Suppressor macrophage treated with lipopolysaccharide for 4 hours (primary cell): ENCODE measurements around the gene ARID1B.

ENCODE experiments used
- DNase-seq: peaks from one replicate; pipeline ENCODE4 v3.0.0-alpha.2; 2020

ARID1B gene

DNA sequence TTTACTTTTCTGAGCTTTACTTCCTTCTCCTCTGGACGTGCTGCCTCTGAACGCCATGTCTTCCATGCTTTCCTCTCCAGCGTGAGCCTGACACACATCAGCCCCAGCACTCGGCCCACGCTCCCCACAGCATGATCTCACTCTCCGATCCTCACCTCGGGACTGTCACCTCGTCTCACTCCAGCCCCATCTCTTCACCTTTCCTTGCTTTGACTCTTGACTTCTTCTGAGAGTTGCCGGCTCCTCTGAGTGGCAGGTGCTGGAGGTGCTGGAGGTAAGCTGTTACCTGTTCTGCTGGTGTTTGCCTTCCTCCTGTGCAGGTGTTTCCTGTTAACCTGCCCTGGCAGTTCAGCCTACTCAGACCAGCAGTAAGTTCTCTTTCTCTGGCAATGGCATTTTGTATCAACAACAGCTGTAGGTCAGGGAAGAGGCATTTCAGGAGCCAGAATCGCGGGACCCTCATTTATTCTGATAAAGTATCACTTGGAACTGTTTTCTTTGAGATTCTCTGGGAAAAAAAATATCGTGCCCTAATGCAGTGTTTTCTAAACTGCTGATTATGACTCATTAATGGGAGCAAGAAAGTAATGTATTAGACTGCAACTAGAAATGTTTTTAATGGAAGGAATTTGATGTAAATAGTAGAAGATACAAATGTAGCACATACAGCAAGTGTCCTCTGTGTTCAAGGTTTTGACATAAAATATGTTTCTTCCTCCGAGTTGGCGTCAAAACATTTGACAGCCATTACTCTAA, 106.5 kb downstream of the ARID1B start:
- peak; percentile 67 for DNase-seq

DNA sequence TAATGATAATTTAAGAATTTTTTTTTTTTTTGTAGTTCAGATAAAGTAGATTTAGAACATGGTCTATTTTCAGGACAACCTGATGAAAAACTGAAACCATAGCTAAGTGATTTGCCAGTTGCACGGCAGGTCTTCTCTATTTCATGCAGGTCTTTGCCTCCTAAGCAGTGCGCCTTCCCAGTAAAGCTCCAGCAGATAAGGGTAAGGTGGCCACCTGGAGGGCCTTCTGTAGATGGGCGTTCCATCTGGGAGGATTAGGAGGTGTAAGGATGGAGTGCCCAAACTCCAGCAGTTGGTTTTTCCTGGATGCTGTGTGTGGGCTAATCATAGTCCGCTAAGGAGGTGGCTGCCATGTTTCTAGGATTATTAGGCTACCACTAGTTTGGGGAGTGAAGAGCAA, 107.1 kb downstream of the ARID1B start:
- no peak for DNase-seq

DNA sequence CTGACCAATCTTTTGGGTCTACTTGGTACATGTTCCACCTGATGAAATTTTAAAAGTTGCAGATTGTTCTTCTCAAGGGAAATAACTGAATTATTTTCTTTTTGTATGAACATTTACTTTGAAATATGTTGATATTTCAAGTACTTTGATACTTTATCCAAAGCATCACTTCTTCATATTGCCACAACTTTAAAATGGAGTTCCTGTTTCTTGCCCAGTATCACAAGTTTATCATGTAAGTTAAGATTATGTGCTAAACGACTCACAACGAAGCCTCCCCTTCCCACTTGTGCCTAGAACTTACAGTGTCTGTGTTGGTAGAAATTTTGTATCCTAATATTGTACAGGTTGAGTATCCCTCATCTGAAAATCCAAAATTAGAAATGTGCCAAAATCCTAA, 108.4 kb downstream of the ARID1B start:
- DNase-seq, result peak; percentile 27

DNA sequence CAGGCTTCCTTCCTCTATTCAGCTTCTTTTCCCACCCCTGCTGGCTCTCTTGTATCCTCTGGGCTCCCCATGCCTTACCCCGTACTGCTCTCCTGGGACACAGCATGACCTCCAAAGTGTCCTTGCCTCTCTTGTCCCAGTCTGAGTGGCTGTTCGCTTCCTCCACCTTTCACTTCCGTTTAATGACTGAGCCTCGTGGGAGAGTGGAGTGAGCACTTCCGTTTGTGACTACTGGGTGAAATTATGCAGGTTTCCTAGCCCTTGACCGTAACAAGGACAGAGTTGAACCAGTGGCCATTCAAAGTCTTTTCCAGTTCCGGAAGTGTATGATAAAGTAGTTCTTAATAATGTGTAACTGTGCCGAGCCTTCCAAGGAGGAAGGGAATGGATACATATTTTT, 109.2 kb downstream of the ARID1B start:
- DNase-seq, result peak; percentile 60

DNA sequence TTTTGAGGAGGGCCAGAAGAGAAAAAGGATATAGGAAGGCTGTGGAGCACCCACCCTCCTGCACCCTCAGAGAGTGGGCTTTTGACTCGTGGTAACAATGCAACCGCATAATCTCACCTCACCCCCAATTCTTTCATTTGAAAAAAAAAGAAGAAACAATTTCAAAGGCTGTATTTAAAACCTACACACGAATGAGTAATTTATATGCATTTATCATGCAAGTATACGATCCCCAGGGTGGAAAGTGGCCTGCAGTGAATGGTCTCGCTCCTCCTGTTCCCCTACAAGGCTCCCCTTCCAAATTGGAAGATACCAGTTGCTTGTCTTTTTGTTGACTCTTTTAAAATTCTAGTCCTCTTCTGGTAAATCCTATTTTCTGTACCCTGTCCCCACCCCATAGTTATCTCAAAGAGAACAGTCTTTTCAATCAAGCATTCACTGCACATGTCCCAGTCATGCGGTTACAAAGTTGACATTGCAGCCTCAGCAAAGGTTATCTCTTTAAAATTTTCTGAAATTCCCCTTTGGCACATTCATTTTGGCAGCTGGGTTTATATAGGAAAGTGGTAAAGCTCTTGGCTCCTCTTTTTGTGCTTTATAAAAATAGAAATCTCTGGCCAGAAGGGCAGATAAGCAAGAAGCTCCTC, 110.6 kb downstream of the ARID1B start:
- DNase-seq, result no peak

DNA sequence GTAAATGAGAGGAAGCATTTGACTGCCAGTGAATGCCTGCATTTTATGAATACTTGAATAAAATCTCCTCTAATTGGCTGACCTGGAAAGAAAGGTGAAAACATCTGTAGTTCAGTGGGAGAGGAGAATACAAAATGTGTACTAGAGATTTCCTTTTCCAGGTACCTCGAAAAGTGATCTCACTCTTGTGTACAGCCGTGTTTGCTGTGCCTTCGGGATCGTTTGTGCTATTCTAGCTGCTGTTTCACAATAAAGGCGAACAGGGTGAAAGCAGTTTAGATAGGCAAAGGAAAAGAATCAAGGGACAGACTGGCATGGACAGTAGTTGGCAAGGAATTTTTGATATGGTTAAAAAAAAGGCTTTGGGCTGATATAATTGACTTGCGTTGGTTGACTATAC, 112.3 kb downstream of the ARID1B start:
- DNase-seq, result no peak

DNA sequence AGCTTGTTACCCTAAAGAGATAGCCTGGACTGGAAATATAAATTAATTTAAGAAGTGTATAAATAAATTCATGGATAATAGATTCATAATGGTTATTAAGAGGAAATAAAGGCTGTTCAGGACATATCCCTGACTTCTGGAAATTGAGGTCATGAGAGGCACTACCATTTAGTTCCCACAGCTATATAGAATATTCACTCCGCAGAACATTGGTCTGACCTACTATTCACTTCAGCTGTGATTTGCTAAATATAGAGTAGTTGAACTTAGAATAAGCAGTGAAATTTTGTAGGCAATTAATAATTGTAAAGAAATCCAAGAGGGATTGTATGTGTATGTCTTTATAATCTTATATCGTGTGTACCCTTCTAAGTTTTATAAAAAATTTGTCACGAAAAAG, 112.8 kb downstream of the ARID1B start:
- no peak for DNase-seq

DNA sequence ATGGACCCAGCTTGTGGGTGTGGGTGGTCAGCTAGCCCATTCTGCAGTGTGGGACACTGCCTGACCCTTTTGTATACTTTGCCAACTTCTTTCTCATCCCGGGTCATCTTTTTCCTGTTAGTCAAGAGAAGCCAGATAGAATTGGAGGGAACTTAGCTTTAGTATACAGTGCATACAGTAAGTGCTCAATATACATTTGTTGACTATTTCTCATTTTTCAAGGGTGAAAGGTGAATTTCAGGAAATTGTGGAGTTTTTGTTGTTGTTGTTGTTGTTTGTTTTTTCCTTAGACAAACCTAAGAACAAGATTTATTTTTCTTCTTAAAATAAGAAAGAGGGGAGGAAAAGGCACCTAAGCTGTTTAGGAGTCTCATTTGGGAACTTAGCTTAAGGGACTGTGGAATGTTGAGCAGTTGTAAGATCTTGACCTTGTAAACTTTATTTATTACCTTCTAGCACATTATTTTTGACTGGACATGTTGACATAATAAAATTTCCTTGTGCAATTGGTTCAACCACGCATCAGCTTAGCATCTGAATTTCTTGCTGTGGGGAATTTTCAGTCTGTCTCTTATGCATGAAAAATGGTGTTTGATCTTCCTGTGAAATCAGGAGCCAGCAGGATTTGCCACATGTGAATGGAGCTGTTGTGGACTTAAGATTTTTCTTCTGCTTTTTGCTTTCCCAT, 113.6 kb downstream of the ARID1B start:
- no peak for DNase-seq

DNA sequence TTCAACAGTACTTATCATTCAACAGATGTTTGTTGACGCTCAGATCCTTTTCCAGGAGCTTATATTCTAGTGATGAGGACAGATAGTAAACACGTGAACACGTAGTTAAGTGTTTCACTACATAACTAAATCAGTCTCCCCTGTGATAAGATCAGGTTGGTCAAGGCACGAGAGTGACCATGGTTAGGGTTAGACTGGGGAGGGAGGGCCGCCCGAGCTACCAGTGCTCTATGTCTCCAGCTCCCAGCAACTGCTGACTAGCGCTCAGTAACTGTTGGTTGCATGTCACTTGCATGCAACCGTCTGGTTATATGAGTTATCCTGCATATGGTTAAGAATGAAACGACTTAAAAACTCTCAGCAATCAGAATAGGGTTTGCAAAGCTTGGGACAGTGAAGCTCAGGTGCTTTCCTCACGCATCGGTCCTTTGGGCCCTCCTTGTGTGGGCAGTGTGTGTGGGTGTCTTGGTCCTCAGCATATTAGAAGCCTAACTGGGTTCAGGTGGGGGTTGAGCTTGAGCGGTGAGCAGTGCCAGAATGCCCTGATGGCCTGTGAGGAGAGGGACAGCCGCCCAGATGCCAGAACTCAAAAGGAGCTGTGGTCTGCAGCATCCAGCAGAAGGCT, 120.8 kb downstream of the ARID1B start:
- no peak for DNase-seq

DNA sequence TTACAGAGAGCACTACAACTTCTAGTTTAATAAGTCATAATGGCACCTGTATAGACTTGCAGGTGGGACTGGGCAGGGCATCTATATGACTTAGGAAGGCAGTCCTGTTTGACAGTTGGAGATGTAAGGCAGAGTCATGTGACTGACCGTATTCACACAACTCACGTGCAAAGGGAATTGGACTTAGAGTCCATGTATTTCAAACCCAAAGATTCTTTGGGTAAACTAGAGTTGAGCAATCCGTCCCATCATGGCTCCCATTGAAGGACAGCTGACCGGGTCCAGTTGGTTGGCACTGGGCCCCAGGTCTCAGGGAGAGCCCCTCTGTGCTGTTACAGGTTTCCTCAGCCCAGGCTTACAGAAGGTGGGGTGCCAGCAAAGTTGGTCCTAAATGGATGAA, 121.9 kb downstream of the ARID1B start:
- DNase-seq, result no peak

DNA sequence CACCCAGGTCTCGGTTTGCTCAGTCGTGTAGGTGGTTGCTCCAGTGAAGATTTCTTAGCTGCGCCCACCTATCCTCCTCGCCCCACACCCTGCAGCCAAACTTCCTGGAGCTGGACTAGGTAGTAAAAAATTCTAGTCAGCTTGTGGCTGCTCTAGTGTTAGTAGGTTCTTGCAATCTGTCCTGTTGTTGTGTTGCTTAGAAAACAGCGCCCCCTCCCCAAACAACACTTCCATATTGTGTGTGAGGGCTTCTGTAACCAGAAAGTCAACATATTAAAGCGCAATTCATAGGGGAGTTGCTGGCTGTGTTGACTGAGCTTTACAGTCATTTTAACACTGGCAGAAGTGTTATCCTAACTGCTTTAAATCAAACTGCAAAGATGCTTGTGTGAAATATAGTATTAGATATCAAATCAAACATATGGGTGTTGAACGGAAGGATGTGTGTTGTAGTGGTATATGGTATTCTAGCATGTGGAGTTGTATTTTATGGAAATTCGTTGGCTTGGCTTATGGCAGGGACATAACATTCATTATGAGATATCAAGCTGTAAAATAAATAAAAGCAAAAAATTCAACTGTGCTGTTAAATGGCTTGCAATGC, 122.5 kb downstream of the ARID1B start:
- no peak for DNase-seq

DNA sequence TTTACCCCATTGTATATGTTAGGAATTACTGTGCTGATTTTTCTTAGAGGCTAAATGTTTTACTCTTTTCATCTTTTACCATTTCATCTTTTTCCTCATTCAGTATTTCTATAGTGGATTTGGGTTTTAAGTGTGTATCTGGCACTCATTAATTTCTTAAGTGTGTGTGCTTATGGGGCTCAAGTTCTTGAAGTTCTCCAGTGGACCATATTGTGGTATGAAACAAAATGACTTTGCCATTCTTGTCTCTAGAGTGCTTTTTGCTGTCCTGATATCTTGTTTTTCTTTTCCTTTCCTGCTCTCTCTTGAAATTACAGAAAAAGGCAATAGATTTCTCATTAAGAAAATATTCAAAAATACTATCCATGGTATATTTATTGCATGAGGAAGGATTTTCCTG, 123.1 kb downstream of the ARID1B start:
- DNase-seq, result no peak

DNA sequence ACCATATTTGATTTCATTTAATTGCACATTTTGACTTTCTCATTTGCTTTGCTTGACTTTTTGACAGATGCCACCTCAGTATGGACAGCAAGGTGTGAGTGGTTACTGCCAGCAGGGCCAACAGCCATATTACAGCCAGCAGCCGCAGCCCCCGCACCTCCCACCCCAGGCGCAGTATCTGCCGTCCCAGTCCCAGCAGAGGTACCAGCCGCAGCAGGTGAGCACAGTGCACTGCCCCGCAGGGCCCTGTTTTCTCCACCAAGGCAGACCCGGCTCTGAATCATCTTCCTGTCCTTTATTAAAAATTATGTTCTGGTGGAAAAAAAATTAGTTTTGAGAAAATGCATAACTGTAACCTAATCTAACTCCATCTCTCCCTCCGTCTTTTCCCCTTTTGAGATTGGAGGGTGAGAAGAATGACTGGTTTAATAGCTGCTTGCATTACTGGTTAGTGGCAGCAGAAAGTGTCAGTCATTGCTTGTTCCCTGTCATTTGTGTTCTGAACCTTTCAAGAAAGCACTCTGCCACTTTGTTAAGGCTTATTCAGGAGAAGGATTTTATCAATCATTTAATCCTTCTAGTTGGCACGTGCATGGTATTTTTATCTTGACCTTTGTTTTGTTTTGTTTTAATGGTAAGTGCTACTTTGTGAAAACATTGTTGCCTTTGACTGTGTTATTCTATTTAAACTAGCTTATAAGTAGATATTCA, 124.3 kb downstream of the ARID1B start:
- no peak for DNase-seq

DNA sequence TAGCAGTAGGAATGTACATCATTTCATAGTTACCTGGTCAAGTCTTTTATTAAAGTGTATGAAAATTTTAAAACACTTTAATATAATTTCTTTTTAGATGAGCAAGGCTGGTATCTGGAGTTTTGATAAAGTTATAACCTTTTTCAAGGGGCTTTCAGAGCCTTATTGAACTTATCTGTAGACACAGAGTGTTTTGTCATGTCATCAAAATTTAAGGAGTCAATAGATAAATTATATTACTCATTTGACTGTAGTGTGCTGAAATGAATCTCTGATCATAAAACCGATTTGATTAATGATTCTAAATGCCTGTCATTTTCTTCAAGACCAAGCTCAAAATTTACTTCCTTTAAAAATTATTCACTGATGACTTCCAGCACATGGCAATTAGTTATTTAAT, 125.6 kb downstream of the ARID1B start:
- DNase-seq, result no peak

DNA sequence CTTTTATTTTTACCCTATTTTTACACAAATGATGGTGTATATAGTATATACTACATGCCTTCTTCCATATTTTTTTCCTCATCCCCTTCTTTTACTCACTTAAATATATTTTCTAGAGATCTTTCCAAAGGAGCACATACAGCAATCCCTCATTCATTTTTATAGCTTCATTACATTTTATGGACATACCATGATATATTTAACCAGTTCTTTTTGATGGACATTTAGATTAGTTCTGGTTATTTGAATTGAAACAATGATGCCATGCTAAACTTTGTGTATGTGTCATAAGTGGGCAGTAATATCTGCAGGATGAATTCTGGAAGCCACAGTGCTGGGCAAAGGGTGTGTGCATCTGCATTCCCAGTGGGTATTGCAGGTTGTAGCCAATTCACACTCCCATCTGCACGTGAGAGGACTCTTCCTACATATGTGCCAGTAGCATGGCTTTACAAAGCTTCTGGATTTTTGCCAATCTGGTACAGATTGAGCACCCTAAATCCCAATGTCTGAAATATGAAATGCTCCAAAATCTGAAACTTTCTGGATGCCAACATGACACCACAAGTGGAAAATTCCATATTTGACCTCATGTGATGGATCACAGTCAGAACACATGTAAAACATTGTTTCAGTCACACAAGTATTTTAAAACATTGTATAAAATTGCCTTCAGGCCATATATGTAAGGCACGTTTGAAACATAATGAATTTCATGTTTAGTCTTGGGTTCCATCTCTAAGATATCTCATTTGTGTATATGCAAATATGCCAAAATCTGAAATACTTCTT, 127.2 kb downstream of the ARID1B start:
- no peak for DNase-seq

DNA sequence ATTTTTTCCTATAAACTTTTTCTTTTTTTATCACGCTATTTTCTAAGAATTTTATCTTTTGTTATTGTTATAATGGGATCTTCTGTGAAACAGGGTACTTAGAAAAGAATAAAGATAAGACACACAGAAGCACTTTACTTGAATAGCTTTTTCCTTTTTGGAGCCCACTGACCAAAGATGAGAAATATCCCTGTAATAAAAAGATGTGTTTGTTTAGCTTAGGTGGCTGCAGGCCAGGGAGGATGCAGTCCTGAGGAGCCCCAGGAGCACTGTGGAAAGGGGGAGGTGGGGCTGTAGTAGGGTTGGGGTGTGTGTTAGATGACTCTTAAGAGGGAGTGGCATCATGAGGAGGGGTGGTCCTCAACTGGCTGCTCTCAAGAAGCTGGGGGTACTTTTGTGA, 128.6 kb downstream of the ARID1B start:
- no peak for DNase-seq

DNA sequence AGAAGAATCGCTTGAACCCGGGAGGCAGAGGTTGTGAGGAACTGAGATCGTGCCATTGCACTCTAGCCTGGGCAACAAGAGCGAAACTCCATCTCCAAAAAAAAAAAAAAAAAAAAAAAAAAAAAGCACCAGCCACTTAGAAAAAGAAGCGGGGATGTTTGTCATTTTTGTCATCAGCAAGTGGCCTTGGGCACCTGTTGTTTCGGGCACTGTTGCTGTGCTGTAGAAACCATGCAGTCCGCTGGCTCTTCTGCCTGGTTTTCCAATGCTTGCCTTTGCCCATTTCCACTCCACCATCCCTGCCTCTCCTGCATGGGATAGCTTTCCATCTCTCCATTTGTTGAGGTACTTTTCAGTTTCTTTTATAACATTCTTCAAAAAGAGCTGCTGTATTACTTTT, 129.3 kb downstream of the ARID1B start:
- DNase-seq, result no peak

DNA sequence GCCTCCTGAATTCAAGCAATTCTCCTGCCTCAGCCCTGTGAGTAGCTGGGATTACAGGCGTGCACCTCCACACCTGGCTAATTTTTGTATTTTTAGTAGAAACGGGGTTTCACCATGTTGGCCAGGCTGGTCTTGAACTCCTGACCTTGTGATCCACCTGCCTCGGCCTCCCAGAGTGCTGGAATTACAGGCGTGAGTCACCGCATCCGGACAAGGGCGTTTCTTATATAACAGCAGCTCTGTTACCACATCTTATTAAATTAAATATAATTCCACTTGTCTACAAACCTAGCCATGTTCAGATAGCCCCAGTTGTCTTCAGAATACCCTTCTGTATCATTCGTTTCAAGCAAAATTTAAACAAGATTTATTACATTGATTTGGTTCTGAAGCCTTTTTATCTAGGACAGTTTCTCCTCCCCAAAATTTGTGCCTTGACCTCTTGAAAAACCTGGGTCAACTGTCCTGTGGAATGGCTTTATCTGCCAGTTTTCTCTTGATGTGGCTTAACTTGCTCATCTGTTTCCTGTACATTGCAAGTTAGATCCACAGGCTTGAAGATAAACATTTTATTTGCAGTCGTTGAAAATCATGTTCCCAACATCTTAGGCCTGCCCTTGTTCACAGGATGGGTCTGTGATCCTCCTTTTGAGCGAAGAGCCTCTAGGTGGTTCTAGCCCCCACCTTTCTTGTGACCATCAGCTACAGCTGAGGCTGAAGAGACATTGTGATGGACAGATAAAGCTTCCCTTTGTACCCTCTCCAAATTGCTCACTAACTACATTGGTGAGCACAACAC, 132.2 kb downstream of the ARID1B start:
- no peak for DNase-seq

DNA sequence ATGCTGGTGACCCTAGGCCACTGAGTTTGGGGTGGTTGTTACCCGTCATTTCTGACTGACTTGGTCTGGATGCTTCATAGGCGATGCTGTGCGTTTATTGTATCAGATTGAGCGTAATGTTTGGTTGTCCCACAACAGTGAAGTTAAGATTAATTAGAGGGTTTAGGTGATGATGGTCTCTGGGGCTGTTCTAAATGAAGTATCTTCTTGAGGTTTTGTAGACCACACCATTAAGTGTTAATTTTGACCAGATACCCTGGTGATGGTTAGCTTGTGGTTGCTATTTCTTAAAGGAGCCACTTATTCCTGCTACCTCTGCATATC, 132.8 kb downstream of the ARID1B start:
- DNase-seq, result no peak

DNA sequence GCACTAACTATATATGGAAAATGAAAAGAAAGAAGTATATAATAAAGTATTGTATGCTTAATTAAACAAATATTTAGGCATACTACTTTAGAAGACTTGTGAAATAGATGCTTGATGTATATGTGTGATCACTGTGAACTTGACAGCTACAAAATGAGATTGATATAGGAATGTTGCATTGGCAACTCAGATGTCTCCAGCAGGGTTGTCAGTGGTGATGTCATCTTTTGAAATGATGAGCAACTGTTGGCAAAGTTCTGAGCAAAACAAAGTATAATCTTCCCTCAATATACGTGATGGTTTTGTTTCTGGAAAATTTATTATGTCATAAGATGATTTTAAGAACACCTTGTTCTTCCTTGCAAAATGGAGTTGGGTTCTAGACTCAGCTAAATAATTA, 133.8 kb downstream of the ARID1B start:
- peak; percentile 39 for DNase-seq

DNA sequence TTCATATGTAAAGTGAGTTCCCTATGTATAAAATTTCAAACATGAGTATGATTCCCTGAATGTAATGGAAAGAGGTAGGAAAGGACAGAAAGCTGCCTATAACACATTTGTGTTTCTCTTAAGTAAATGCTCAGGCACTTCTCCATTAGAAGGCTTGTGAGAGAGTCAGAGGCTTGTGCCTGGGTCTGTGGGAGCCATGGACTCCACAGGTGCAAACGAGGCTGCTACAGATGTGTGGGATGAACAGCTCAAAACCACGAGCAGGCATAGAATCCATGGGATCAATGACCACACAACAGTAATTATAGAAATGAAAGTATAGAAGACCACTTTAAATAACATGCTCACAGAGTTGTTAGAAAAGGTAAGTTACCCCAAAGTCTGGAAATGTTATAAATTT, 134.4 kb downstream of the ARID1B start:
- no peak for DNase-seq
